GM23338 (cell line): ENCODE results near the gene DYNLT2. TPM values are rescaled to one million over a fixed set of nuclear protein-coding genes. Genes with fewer than 3 reads are reported as not detected.
"Not testable (repeated sequence)": the region's sequence is repeated elsewhere in the genome, so short reads cannot be mapped to it uniquely, and the experiment has no call there.

Source experiments
- ATAC-seq: fragments of 200-7000 bp; cut with Tn5 transposase; 3 replicates; pipeline ENCODE4 v1.9.1; 2020
- DNase-seq: peaks from one replicate; pipeline ENCODE4 v3.0.0-alpha.2; 2015; ENCODE audit warnings: low spot score
- H2AFZ ChIP-seq: fragments of 200-600 bp; sonication (generic); 2 replicates; pipeline ENCODE4 v1.8.0; 2016; ENCODE audit warnings: antibody characterized with exemption, mild to moderate bottlenecking, moderate library complexity
- H3F3A ChIP-seq: fragments of 200-600 bp; sonication (generic); replicated peaks from 2 replicates; pipeline ENCODE4 v1.8.0; 2017; ENCODE audit warnings: antibody characterized with exemption, mixed run types, low read depth
- H3K27ac ChIP-seq: fragments of 200-600 bp; sonication (generic); 2 replicates; pipeline ENCODE4 v1.6.1; 2016; ENCODE audit warnings: low read depth
- H3K27me3 ChIP-seq: fragments of 200-600 bp; sonication (generic); 2 replicates; pipeline ENCODE4 v1.8.0; 2016; ENCODE audit warnings: mild to moderate bottlenecking, mixed run types, moderate library complexity; ENCODE audit not compliant: insufficient read depth
- H3K36me3 ChIP-seq: fragments of 200-600 bp; sonication (generic); 2 replicates; pipeline ENCODE4 v1.8.0; 2016; ENCODE audit warnings: mild to moderate bottlenecking; ENCODE audit not compliant: insufficient read depth
- H3K4me1 ChIP-seq: fragments of 200-600 bp; sonication (generic); 2 replicates; pipeline ENCODE4 v1.8.0; 2016; ENCODE audit warnings: mild to moderate bottlenecking, moderate library complexity; ENCODE audit not compliant: insufficient read depth
- H3K4me2 ChIP-seq: fragments of 200-600 bp; sonication (generic); 2 replicates; pipeline ENCODE4 v1.7.1; 2017; ENCODE audit warnings: mixed run types
- H3K4me3 ChIP-seq: fragments of 200-600 bp; sonication (generic); 2 replicates; pipeline ENCODE4 v1.6.1; 2016; ENCODE audit warnings: mixed run types
- H3K79me2 ChIP-seq: fragments of 200-600 bp; sonication (generic); replicated peaks from 2 replicates; pipeline ENCODE4 v1.8.0; 2017; ENCODE audit warnings: mild to moderate bottlenecking; ENCODE audit not compliant: insufficient read depth
- H3K9me2 ChIP-seq: fragments of 200-600 bp; sonication (generic); 2 replicates; pipeline ENCODE4 v1.8.0; 2017; ENCODE audit not compliant: insufficient read depth
- H4K20me1 ChIP-seq: fragments of 200-600 bp; sonication (generic); replicated peaks from 2 replicates; pipeline ENCODE4 v1.8.0; 2017; ENCODE audit warnings: mild to moderate bottlenecking; ENCODE audit not compliant: insufficient read depth
- H3K27ac Mint-ChIP-seq: 2 replicates; pipeline ENCODE4 v1.8.0; 2020; ENCODE audit warnings: inconsistent platforms, mild to moderate bottlenecking, moderate library complexity, mixed read lengths
- H3K27me3 Mint-ChIP-seq: 3 replicates; pipeline ENCODE4 v1.8.0; 2022; ENCODE audit warnings: low read depth, mild to moderate bottlenecking, moderate library complexity, mixed read lengths, inconsistent platforms; ENCODE audit not compliant: insufficient read depth, poor library complexity
- H3K36me3 Mint-ChIP-seq: 3 replicates; pipeline ENCODE4 v1.8.0; 2021; ENCODE audit warnings: low read depth, mild to moderate bottlenecking, inconsistent platforms, moderate library complexity, mixed read lengths
- H3K4me1 Mint-ChIP-seq: 3 replicates; pipeline ENCODE4 v1.8.0; 2020; ENCODE audit warnings: mild to moderate bottlenecking, inconsistent platforms, mixed read lengths
- H3K4me3 Mint-ChIP-seq: 3 replicates; pipeline ENCODE4 v1.8.0; 2021; ENCODE audit warnings: moderate library complexity, mild to moderate bottlenecking, inconsistent platforms, mixed read lengths
- H3K9me3 Mint-ChIP-seq: 3 replicates; pipeline ENCODE4 v1.8.0; 2020; ENCODE audit warnings: moderate library complexity, mild to moderate bottlenecking, inconsistent platforms, mixed read lengths
- EZH2phosphoT487 ChIP-seq: fragments of 200-600 bp; sonication (generic); IDR thresholded peaks from one replicate; pipeline ENCODE4 v1.8.1; 2018; ENCODE audit warnings: antibody characterized with exemption; ENCODE audit not compliant: unreplicated experiment
- POLR2AphosphoS5 ChIP-seq: IDR thresholded peaks from 2 replicates; pipeline ENCODE4 v1.6.1; 2016; ENCODE audit warnings: antibody characterized with exemption, low read depth
- STAT1 ChIP-seq: IDR thresholded peaks from one replicate; pipeline ENCODE4 v1.6.1; 2016; ENCODE audit warnings: antibody characterized with exemption; ENCODE audit not compliant: unreplicated experiment
- ZNF114 ChIP-seq: fragments of 250-450 bp; sonication (Bioruptor Pico); IDR thresholded peaks from 2 replicates; pipeline ENCODE4 v1.5.0; 2020; ENCODE audit warnings: mild to moderate bottlenecking, moderate library complexity
- ZNF331 ChIP-seq: fragments of 250-450 bp; sonication (Bioruptor Pico); IDR thresholded peaks from 2 replicates; pipeline ENCODE4 v1.5.0; 2020; ENCODE audit warnings: low read depth, mild to moderate bottlenecking, moderate library complexity
- polyA plus RNA-seq: library from polyadenylated mRNA; unstranded; fragments of >200 nt; fragmentation: Nextera tagmentation; extraction: Ambion mirVana; gene quantifications from 2 replicates; pipeline ENCODE4 v1.2.1, GENCODE V29; 2016
- total RNA-seq: library from RNA; depleted of rRNA; stranded (reverse); fragments of >200 nt; shearing (Covaris generic); gene quantifications from 2 replicates; pipeline ENCODE4 v1.2.3, GENCODE V29; 2014
- TF ChIP-seq, protein P1 (sequence below), 2 experiments: fragments of 200-600 bp in 1 of 2; sonication (generic) in 1 of 2; conservative IDR thresholded peaks; 2 replicates each; pipeline versions ENCODE4 v1.5.1 to v1.6.1; 2016 to 2017; ENCODE audit warnings: antibody characterized with exemption in 2 of 2, low read depth in 2 of 2, mild to moderate bottlenecking in 2 of 2, moderate library complexity in 1 of 2
- TF ChIP-seq, protein P2 (sequence below): fragments of 250-450 bp; sonication (Bioruptor Pico); IDR thresholded peaks from 2 replicates; pipeline ENCODE4 v1.5.0; 2020; ENCODE audit warnings: mild to moderate bottlenecking, moderate library complexity
- TF ChIP-seq, protein P3 (sequence below): IDR thresholded peaks from 2 replicates; pipeline ENCODE4 v1.6.1; 2016; ENCODE audit warnings: antibody characterized with exemption

The DYNLT2 gene
- total and polyA plus RNA-seq, 2 experiments from 2014 or later = 2.8 to 4.4 TPM

DNA sequence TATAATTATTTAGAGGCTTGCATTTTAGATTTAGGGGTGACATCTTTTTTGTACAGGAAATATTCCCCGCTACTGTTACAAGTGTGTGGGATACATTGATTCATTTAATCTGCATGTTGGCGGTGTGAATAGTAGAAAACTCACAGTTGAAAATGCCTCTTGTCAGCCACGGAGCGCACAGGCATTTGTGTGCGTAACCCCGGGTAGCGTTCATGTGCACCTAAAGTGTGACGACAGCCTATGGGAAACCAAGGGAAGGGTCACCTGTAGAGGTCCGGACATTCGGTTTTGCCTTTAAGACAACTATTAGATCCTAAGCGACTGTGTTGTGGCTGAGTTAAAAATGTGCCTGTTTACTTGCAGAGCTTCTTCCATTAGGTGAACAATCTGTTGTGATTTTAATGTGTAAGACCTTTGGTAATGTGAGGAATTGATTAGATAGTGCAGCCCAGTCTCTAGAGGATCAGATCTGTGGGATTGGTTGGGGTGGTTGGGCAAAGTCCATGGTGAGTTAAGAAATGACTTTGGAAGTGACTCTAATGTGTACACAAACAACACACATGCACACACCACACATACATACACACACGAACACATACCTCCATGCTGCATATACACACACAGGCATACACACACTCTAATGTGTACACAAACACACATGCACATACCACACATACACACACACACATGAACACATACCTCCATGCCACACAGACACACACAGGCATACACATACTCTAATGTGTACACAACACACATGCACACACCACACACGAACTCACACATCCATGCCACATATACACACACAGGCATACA is 15.8 kb upstream of the DYNLT2 start (continued):
- TF ChIP-seq, protein P1, sequence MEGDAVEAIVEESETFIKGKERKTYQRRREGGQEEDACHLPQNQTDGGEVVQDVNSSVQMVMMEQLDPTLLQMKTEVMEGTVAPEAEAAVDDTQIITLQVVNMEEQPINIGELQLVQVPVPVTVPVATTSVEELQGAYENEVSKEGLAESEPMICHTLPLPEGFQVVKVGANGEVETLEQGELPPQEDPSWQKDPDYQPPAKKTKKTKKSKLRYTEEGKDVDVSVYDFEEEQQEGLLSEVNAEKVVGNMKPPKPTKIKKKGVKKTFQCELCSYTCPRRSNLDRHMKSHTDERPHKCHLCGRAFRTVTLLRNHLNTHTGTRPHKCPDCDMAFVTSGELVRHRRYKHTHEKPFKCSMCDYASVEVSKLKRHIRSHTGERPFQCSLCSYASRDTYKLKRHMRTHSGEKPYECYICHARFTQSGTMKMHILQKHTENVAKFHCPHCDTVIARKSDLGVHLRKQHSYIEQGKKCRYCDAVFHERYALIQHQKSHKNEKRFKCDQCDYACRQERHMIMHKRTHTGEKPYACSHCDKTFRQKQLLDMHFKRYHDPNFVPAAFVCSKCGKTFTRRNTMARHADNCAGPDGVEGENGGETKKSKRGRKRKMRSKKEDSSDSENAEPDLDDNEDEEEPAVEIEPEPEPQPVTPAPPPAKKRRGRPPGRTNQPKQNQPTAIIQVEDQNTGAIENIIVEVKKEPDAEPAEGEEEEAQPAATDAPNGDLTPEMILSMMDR (conservative IDR thresholded peaks at IDR 0.05; ENCODE audit: low read depth in 2 of 2) = no peak
- TF ChIP-seq ZNF114 (no peak), ZNF331 (CRISPR knock-in tag) (no peak)
- TF ChIP-seq, protein P2, sequence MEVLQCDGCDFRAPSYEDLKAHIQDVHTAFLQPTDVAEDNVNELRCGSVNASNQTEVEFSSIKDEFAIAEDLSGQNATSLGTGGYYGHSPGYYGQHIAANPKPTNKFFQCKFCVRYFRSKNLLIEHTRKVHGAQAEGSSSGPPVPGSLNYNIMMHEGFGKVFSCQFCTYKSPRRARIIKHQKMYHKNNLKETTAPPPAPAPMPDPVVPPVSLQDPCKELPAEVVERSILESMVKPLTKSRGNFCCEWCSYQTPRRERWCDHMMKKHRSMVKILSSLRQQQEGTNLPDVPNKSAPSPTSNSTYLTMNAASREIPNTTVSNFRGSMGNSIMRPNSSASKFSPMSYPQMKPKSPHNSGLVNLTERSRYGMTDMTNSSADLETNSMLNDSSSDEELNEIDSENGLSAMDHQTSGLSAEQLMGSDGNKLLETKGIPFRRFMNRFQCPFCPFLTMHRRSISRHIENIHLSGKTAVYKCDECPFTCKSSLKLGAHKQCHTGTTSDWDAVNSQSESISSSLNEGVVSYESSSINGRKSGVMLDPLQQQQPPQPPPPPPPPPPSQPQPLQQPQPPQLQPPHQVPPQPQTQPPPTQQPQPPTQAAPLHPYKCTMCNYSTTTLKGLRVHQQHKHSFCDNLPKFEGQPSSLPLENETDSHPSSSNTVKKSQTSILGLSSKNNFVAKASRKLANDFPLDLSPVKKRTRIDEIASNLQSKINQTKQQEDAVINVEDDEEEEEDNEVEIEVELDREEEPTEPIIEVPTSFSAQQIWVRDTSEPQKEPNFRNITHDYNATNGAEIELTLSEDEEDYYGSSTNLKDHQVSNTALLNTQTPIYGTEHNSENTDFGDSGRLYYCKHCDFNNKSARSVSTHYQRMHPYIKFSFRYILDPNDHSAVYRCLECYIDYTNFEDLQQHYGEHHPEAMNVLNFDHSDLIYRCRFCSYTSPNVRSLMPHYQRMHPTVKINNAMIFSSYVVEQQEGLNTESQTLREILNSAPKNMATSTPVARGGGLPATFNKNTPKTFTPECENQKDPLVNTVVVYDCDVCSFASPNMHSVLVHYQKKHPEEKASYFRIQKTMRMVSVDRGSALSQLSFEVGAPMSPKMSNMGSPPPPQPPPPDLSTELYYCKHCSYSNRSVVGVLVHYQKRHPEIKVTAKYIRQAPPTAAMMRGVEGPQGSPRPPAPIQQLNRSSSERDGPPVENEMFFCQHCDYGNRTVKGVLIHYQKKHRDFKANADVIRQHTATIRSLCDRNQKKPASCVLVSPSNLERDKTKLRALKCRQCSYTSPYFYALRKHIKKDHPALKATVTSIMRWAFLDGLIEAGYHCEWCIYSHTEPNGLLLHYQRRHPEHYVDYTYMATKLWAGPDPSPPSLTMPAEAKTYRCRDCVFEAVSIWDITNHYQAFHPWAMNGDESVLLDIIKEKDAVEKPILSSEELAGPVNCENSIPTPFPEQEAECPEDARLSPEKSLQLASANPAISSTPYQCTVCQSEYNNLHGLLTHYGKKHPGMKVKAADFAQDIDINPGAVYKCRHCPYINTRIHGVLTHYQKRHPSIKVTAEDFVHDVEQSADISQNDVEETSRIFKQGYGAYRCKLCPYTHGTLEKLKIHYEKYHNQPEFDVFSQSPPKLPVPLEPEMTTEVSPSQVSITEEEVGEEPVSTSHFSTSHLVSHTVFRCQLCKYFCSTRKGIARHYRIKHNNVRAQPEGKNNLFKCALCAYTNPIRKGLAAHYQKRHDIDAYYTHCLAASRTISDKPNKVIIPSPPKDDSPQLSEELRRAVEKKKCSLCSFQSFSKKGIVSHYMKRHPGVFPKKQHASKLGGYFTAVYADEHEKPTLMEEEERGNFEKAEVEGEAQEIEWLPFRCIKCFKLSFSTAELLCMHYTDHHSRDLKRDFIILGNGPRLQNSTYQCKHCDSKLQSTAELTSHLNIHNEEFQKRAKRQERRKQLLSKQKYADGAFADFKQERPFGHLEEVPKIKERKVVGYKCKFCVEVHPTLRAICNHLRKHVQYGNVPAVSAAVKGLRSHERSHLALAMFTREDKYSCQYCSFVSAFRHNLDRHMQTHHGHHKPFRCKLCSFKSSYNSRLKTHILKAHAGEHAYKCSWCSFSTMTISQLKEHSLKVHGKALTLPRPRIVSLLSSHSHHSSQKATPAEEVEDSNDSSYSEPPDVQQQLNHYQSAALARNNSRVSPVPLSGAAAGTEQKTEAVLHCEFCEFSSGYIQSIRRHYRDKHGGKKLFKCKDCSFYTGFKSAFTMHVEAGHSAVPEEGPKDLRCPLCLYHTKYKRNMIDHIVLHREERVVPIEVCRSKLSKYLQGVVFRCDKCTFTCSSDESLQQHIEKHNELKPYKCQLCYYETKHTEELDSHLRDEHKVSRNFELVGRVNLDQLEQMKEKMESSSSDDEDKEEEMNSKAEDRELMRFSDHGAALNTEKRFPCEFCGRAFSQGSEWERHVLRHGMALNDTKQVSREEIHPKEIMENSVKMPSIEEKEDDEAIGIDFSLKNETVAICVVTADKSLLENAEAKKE (CRISPR knock-in tag) = no peak

DNA sequence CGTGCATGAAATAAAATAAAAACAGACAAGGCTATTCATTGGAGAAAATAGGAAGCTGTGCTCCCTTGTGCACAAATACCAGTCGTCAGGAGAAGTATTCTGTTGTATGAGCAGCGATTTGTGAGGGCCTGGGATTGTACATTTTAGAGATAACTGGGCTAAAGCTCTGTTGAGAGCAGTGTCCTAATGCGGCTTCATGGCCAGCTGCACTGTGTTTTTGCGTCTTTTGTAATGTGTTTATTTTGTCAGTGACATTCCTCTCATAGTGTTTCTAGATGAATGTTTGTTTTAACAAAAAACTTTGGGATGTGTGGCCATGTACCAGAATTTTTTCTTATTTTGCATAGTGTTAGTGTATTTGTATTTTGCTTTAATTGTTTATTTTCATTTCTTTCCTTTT is 14.9 kb upstream of the DYNLT2 start:
- H3K79me2 ChIP-seq = no peaks in the 10 kb centered on the region
- H3F3A ChIP-seq = no peaks in the 10 kb centered on the region
- no peaks in the 10 kb centered on the region for H3K4me1 ChIP-seq
- no peaks in the 10 kb centered on the region for H4K20me1 ChIP-seq
- Mint-ChIP-seq H3K9me3 (no peaks in the 10 kb centered on the region), H3K36me3 (peaks cover 8% of the 10 kb centered on the region), H3K4me1 (peaks cover 4% of the 10 kb centered on the region; the same call in 2 of the 3 replicates), H3K27me3 (peaks cover 9% of the 10 kb centered on the region), H3K27ac (no peak overlapping the region), H3K4me3 (no peak overlapping the region)
- no peak overlapping the region for H3K4me2 ChIP-seq
- no peak for ATAC-seq
- no peak overlapping the region for H3K4me3 ChIP-seq
- no peak for DNase-seq
- no peak overlapping the region for H3K27ac ChIP-seq
- H2AFZ ChIP-seq = no peak overlapping the region
- H3K27me3 ChIP-seq = no peaks in the 10 kb centered on the region
- H3K9me2 ChIP-seq = no peaks in the 10 kb centered on the region
- no peak for TF ChIP-seq EZH2phosphoT487
- no peak for TF ChIP-seq ZNF114
- TF ChIP-seq, protein P1 (conservative IDR thresholded peaks at IDR 0.05; ENCODE audit: low read depth in 2 of 2) = no peak
- TF ChIP-seq POLR2AphosphoS5 = no peak
- TF ChIP-seq, protein P3, sequence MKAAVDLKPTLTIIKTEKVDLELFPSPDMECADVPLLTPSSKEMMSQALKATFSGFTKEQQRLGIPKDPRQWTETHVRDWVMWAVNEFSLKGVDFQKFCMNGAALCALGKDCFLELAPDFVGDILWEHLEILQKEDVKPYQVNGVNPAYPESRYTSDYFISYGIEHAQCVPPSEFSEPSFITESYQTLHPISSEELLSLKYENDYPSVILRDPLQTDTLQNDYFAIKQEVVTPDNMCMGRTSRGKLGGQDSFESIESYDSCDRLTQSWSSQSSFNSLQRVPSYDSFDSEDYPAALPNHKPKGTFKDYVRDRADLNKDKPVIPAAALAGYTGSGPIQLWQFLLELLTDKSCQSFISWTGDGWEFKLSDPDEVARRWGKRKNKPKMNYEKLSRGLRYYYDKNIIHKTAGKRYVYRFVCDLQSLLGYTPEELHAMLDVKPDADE = no peak
- TF ChIP-seq STAT1 = no peak
- TF ChIP-seq ZNF331 (CRISPR knock-in tag) = no peak
- no peaks in the 10 kb centered on the region for H3K36me3 ChIP-seq

DNA sequence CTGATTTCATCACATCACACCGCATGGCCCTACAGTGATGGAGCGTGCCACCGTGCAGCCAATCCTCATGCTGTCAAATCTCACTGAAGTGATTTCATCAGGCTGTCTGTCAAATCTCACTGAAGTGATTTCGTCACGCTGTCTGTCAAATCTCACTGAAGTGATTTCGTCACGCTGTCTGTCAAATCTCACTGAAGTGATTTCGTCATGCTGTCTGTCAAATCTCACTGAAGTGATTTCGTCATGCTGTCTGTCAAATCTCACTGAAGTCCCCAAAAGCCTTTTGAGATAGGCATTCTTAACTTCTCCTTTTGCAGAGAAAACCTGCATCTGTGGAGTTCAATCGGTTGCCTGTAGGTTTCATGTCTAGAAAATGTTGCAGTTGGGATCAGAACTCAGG is 14.4 kb upstream of the DYNLT2 start:
- not testable (repeated sequence) for H3K4me1 ChIP-seq, H3K27me3 ChIP-seq, H3K4me3 ChIP-seq, DNase-seq, H4K20me1 ChIP-seq, H3K36me3 ChIP-seq, H3K27me3 Mint-ChIP-seq, ATAC-seq, H3K27ac Mint-ChIP-seq, H3K36me3 Mint-ChIP-seq, H3K4me2 ChIP-seq, H3K9me3 Mint-ChIP-seq, H2AFZ ChIP-seq, H3K27ac ChIP-seq, H3K79me2 ChIP-seq, H3K9me2 ChIP-seq, H3K4me3 Mint-ChIP-seq, H3F3A ChIP-seq, H3K4me1 Mint-ChIP-seq
